Hepatocyte (in vitro differentiated cells): ENCODE measurements around the gene IL1R2. TPM values are rescaled to one million over a fixed set of nuclear protein-coding genes. Genes with fewer than 3 reads are reported as not detected.
"Not testable (repeated sequence)": the region's sequence is repeated elsewhere in the genome, so short reads cannot be mapped to it uniquely, and the experiment has no call there.

ENCODE experiments used
- DNase-seq: peaks from one replicate; pipeline ENCODE4 v3.0.0-alpha.2; 2016; ENCODE audit warnings: low spot score
- H2AFZ ChIP-seq: fragments of 200-600 bp; sonication (generic); 2 replicates; pipeline ENCODE4 v1.6.0; 2016; ENCODE audit warnings: antibody characterized with exemption, mild to moderate bottlenecking
- H3K27ac ChIP-seq: fragments of 200-600 bp; sonication (generic); 2 replicates; pipeline ENCODE4 v1.5.1; 2016; ENCODE audit warnings: mild to moderate bottlenecking
- H3K27me3 ChIP-seq: fragments of 200-600 bp; sonication (generic); 2 replicates; pipeline ENCODE4 v1.6.1; 2016
- H3K36me3 ChIP-seq: fragments of 200-600 bp; sonication (generic); replicated peaks from 2 replicates; pipeline ENCODE4 v1.5.1; 2016; ENCODE audit warnings: low read depth; ENCODE audit not compliant: insufficient read depth
- H3K4me1 ChIP-seq: fragments of 200-600 bp; sonication (generic); 2 replicates; pipeline ENCODE4 v1.5.1; 2016; ENCODE audit warnings: mild to moderate bottlenecking, moderate library complexity; ENCODE audit not compliant: insufficient read depth
- H3K4me2 ChIP-seq: fragments of 200-600 bp; sonication (generic); 2 replicates; pipeline ENCODE4 v1.6.0; 2016
- H3K4me3 ChIP-seq: fragments of 200-600 bp; sonication (generic); 2 replicates; pipeline ENCODE4 v1.5.1; 2016; ENCODE audit warnings: mild to moderate bottlenecking
- H3K79me2 ChIP-seq: fragments of 200-600 bp; sonication (generic); 2 replicates; pipeline ENCODE4 v1.6.0; 2017; ENCODE audit warnings: mild to moderate bottlenecking
- H3K9me2 ChIP-seq: fragments of 200-600 bp; sonication (generic); replicated peaks from 2 replicates; pipeline ENCODE4 v1.6.0; 2017; ENCODE audit warnings: mild to moderate bottlenecking; ENCODE audit not compliant: insufficient read depth
- H3K9me3 ChIP-seq: fragments of 200-600 bp; sonication (generic); 2 replicates; pipeline ENCODE4 v1.5.1; 2016; ENCODE audit warnings: low read depth, mild to moderate bottlenecking
- H4K20me1 ChIP-seq: fragments of 200-600 bp; sonication (generic); 2 replicates; pipeline ENCODE4 v1.6.0; 2016; ENCODE audit warnings: mild to moderate bottlenecking; ENCODE audit not compliant: insufficient read depth, poor library complexity, severe bottlenecking
- CTCF ChIP-seq: fragments of 200-600 bp; sonication (generic); IDR thresholded peaks from 2 replicates; pipeline ENCODE4 v1.5.1; 2016; ENCODE audit warnings: antibody characterized with exemption, mild to moderate bottlenecking; ENCODE audit not compliant: poor library complexity
- EZH2 ChIP-seq: fragments of 200-600 bp; sonication (generic); IDR thresholded peaks from 2 replicates; pipeline ENCODE4 v1.6.1; 2016; ENCODE audit warnings: antibody characterized with exemption, mild to moderate bottlenecking, borderline replicate concordance
- EZH2phosphoT487 ChIP-seq: fragments of 200-600 bp; sonication (generic); IDR thresholded peaks from one replicate; pipeline ENCODE4 v1.6.1; 2018; ENCODE audit warnings: antibody characterized with exemption, mild to moderate bottlenecking, low read depth, moderate library complexity; ENCODE audit not compliant: unreplicated experiment, severe bottlenecking
- WGBS: methylation state at CpG from one replicate; pipeline ENCODE4 v1.1.6; 2016; ENCODE audit warnings: low lambda C conversion rate; ENCODE audit errors: missing lambda C conversion rate; 5-methylcytosine and 5-hydroxymethylcytosine counted together
- polyA plus RNA-seq: library from polyadenylated mRNA; unstranded; fragments of >200 nt; fragmentation: Nextera tagmentation; extraction: Ambion mirVana; gene quantifications from 2 replicates; pipeline ENCODE4 v1.2.1, GENCODE V29; 2016
- total RNA-seq: library from RNA; depleted of rRNA; stranded (reverse); fragments of >200 nt; gene quantifications from 2 replicates; pipeline ENCODE4 v1.2.3, GENCODE V29; 2014

The IL1R2 gene
- total and polyA plus RNA-seq, 2 experiments from 2014 or later: 1.3 to 5.8 TPM

DNA sequence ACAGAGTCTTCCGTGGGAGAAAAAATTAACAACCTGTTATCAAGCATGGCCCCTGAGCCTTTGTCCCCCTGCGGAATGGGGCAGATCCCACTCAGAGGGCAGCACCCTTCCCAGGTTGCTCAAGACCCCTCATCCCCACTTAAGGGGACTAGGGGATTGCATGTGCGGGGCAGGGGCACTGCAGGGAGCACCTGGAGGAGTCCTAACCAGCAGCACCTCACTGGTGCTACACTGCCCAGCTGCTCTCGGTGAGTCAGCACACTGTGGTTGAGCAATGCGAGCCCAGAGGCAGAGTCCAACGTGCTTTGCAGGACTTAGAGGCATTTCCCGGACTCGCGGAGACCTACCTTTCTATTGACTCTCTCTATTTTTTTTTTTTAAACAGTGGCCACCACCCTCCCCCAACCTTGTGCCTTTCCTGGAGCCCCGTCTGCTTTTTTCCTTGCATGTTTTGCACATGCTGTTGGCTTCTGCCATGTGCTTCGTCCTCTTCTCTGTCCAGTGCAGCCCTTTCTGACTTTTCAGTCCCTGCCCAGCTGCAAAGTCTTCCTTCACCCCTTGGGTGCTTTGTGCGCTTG is 74.0 kb downstream of the IL1R2 start:
- H3K4me3 ChIP-seq: no peak overlapping the region
- H3K4me2 ChIP-seq: no peak overlapping the region
- H3K4me1 ChIP-seq: peaks cover 50% of the 10 kb centered on the region
- H2AFZ ChIP-seq: no peak overlapping the region
- no peaks in the 10 kb centered on the region for H3K9me3 ChIP-seq
- no peaks in the 10 kb centered on the region for H4K20me1 ChIP-seq
- no peaks in the 10 kb centered on the region for H3K9me2 ChIP-seq
- H3K27me3 ChIP-seq: no peaks in the 10 kb centered on the region
- H3K36me3 ChIP-seq: no peaks in the 10 kb centered on the region
- H3K27ac ChIP-seq: peak overlapping the region; percentile 82
- TF ChIP-seq EZH2 (no peak), CTCF (no peak), EZH2phosphoT487 (no peak)
- no peaks in the 10 kb centered on the region for H3K79me2 ChIP-seq
- 56% methylated on average over 12 of the region's 12 CpGs for WGBS
- DNase-seq: peak; percentile 73

GRCh38 chr2:102066554-102066953 is 74.8 kb downstream of the IL1R2 start:
- WGBS: 78% methylated on average over 6 of the region's 6 CpGs
- H3K4me2 ChIP-seq: no peak overlapping the region

DNA sequence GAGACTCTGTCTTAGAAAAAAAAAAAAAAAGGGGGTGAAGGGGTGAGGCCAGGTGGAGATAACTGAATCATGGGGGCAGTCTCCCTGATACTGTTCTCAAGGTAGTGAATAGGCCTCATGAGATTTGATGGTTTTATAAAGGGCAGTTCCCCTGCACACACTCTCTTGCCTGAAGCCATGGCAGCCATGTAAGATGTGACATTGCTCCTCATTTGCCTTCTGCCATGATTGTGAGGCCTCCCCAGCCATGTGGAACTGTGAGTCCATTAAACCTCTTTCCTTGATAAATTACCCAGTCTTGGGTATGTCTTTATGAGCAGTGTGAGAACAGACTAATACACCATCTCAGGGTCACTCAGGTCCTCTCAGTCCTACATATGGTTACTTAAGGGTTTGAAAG is 76.4 kb downstream of the IL1R2 start:
- DNase-seq, H4K20me1 ChIP-seq, H2AFZ ChIP-seq, H3K9me2 ChIP-seq, H3K9me3 ChIP-seq, H3K36me3 ChIP-seq, H3K79me2 ChIP-seq, H3K27ac ChIP-seq, H3K4me2 ChIP-seq, H3K4me3 ChIP-seq, H3K27me3 ChIP-seq: not testable (repeated sequence)
- H3K4me1 ChIP-seq: peaks cover 39% of the 10 kb centered on the region

More at GRCh38 chr2:102066554-102066953, 74.8 kb downstream of the IL1R2 start:
- no peak for TF ChIP-seq EZH2phosphoT487
- no peak for TF ChIP-seq EZH2
- no peak for TF ChIP-seq CTCF
- Histone ChIP-seq H3K4me1 (peaks cover 52% of the 10 kb centered on the region), H2AFZ (no peak overlapping the region), H3K36me3 (no peaks in the 10 kb centered on the region), H3K9me3 (no peaks in the 10 kb centered on the region), H3K79me2 (no peaks in the 10 kb centered on the region), H4K20me1 (no peaks in the 10 kb centered on the region), H3K27ac (peak overlapping the region; percentile 82), H3K4me3 (no peak overlapping the region), H3K27me3 (no peaks in the 10 kb centered on the region), H3K9me2 (no peaks in the 10 kb centered on the region)
- no peak for DNase-seq

GRCh38 chr2:102069311-102069974 is 77.7 kb downstream of the IL1R2 start:
- Histone ChIP-seq H3K79me2 (no peaks in the 10 kb centered on the region), H3K4me3 (no peak overlapping the region), H3K9me3 (no peaks in the 10 kb centered on the region), H3K27me3 (no peaks in the 10 kb centered on the region), H2AFZ (no peak overlapping the region), H3K4me1 (peaks cover 28% of the 10 kb centered on the region), H4K20me1 (no peaks in the 10 kb centered on the region), H3K36me3 (no peaks in the 10 kb centered on the region), H3K27ac (peak overlapping the region; percentile 84), H3K4me2 (peak overlapping the region; percentile 39), H3K9me2 (no peaks in the 10 kb centered on the region)
- TF ChIP-seq EZH2phosphoT487: no peak
- TF ChIP-seq EZH2: no peak
- no peak for TF ChIP-seq CTCF
- no peak for DNase-seq
- WGBS: 64% methylated on average over 8 of the region's 8 CpGs
